K562 (cell line): ENCODE results near the gene AFF2. TPM values are rescaled to one million over a fixed set of nuclear protein-coding genes. Genes with fewer than 3 reads are reported as not detected.
A peak's percentile ranks its signal among the peaks of the same experiment; 100 is the strongest.

Source experiments
- ATAC-seq: fragments of 200-7000 bp; cut with Tn5 transposase; 3 replicates; pipeline ENCODE4 v1.9.1; 2020; ENCODE audit warnings: moderate library complexity
- BruUV-seq: library from RNA; stranded (reverse); fragments of 400-500 nt; replicated peaks from 2 replicates; lab custom pipeline; 2021; lab: Mats Ljungman, UMichigan
- CTCF ChIA-PET: fragments of 300-600 bp; formaldehyde crosslinking; extraction: SDS; loops from one replicate; lab custom pipeline; 2021; ENCODE audit warnings: low intra/inter-chr PET ratio; lab: Yijun Ruan, JAX
- POLR2A ChIA-PET: fragments of 300-600, 350-650 bp; sonication (Branson Sonifier 250); formaldehyde crosslinking; extraction: SDS; loops from one replicate; lab custom pipeline; 2021; ENCODE audit warnings: antibody characterized with exemption, inconsistent platforms; lab: Yijun Ruan, JAX
- DNase-seq, 4 experiments: peaks; one replicate each; pipeline versions ENCODE4 v3.0.0 to v3.0.0-alpha.2; 2011 to 2018; ENCODE audit warnings: low spot score in 3 of 4, mixed read lengths in 3 of 4; ENCODE audit errors: extremely low read depth in 1 of 4
- FAIRE-seq: peaks from 2 replicates; lab custom pipeline; 2011; peaks lifted over from hg19 to GRCh38; lab: Jason Lieb, UNC
- H2AFZ ChIP-seq: 2 replicates; pipeline ENCODE4 v1.6.0; 2011; ENCODE audit warnings: low read depth, low read length, control low read depth, inconsistent platforms
- H3K27ac ChIP-seq: fragments of 200-600 bp; 3 replicates; pipeline ENCODE4 v1.8.0; 2011; ENCODE audit warnings: low read depth, mild to moderate bottlenecking, control low read depth, inconsistent platforms, low read length, moderate library complexity, mixed read lengths; ENCODE audit errors: extremely low read depth
- H3K27me3 ChIP-seq, 2 experiments: fragments of 300-600 bp in 1 of 2; 2 replicates in 1 of 2; 3 replicates in 1 of 2; pipeline versions ENCODE4 v1.6.0 to v1.8.0; 2011; ENCODE audit warnings: inconsistent platforms in 2 of 2, low read length in 2 of 2, mild to moderate bottlenecking in 1 of 2, mixed read lengths in 1 of 2, moderate library complexity in 1 of 2; ENCODE audit not compliant: control insufficient read depth in 2 of 2, insufficient read depth in 2 of 2
- H3K36me3 ChIP-seq: fragments of 300-600 bp; 3 replicates; pipeline ENCODE4 v1.8.0; 2011; ENCODE audit warnings: mild to moderate bottlenecking, low read length, inconsistent platforms; ENCODE audit not compliant: control insufficient read depth, insufficient read depth
- H3K4me1 ChIP-seq, 2 experiments: fragments of 200-600 bp in 1 of 2; replicated peaks in 1 of 2; 2 replicates in 1 of 2; 3 replicates in 1 of 2; pipeline versions ENCODE4 v1.5.1 to v1.8.0; 2011; ENCODE audit warnings: inconsistent platforms in 2 of 2, low read length in 2 of 2, mild to moderate bottlenecking in 1 of 2, mixed read lengths in 1 of 2, moderate library complexity in 1 of 2; ENCODE audit not compliant: control insufficient read depth in 2 of 2, insufficient read depth in 2 of 2
- H3K4me2 ChIP-seq: 2 replicates; pipeline ENCODE4 v1.6.1; 2011; ENCODE audit warnings: low read length, control low read depth, inconsistent platforms, mixed read lengths; ENCODE audit not compliant: insufficient read depth
- H3K4me3 ChIP-seq: fragments of 200-600 bp; sonication (generic), shearing (Covaris generic); 2 replicates; pipeline ENCODE4 v1.5.1; 2016; ENCODE audit warnings: control low read depth, inconsistent platforms
- H3K79me2 ChIP-seq: fragments of 200-600 bp; 3 replicates; pipeline ENCODE4 v1.8.0; 2011; ENCODE audit warnings: low read length, inconsistent platforms; ENCODE audit not compliant: control insufficient read depth, insufficient read depth
- H3K9ac ChIP-seq, 2 experiments: 2 replicates each; pipeline versions ENCODE4 v1.6.0 to v1.6.1; 2011; ENCODE audit warnings: low read depth in 2 of 2, low read length in 2 of 2, control low read depth in 1 of 2, inconsistent platforms in 1 of 2, mild to moderate bottlenecking in 1 of 2, mixed read lengths in 1 of 2; ENCODE audit not compliant: insufficient read depth in 1 of 2
- H3K9me1 ChIP-seq: one replicate; pipeline ENCODE4 v1.6.0; 2011; ENCODE audit warnings: inconsistent platforms, mild to moderate bottlenecking, low read length, moderate library complexity; ENCODE audit not compliant: control insufficient read depth, insufficient read depth
- H3K9me3 ChIP-seq: replicated peaks from 2 replicates; pipeline ENCODE4 v1.5.1; 2011; ENCODE audit warnings: low read depth, low read length, inconsistent platforms; ENCODE audit not compliant: control insufficient read depth, insufficient read depth
- H4K20me1 ChIP-seq: replicated peaks from 2 replicates; pipeline ENCODE4 v1.6.1; 2011; ENCODE audit warnings: low read length, inconsistent platforms, mixed read lengths; ENCODE audit not compliant: control insufficient read depth, insufficient read depth
- DMBX1 ChIP-seq: fragments of 250-450 bp; sonication (Bioruptor Pico); IDR thresholded peaks from 2 replicates; pipeline ENCODE4 v1.8.0; 2022; ENCODE audit warnings: inconsistent platforms, mild to moderate bottlenecking, moderate library complexity, borderline replicate concordance
- MAFG ChIP-seq: fragments of 450-650 bp; conservative IDR thresholded peaks from 2 replicates; pipeline ENCODE4 v1.6.1; 2016; ENCODE audit warnings: missing genetic modification characterization, missing compliant biosample characterization
- MAFK ChIP-seq: IDR thresholded peaks from 2 replicates; pipeline ENCODE4 v1.6.1; 2011; ENCODE audit warnings: low read length, improper control_type of control experiment
- NRF1 ChIP-seq, 2 experiments: fragments of 450-650 bp; IDR thresholded peaks in 1 of 2; conservative IDR thresholded peaks in 1 of 2; 2 replicates each; pipeline ENCODE4 v1.6.1; 2014; ENCODE audit warnings: mild to moderate bottlenecking in 2 of 2
- SREBF2 ChIP-seq: sonication (generic); formaldehyde crosslinking; IDR thresholded peaks from 2 replicates; pipeline ENCODE4 v1.4.0; 2020; ENCODE audit warnings: mild to moderate bottlenecking, missing genetic modification reagents
- ZNF316 ChIP-seq: fragments of 450-650 bp; IDR thresholded peaks from 2 replicates; pipeline ENCODE4 v1.6.1; 2016
- whole genome bisulfite sequencing: fragments of 100-300 bp; shearing (Covaris generic); methylation state at CpG from one replicate; pipeline ENCODE4 v1.1.6; 2016; ENCODE audit warnings: low coverage, mixed read lengths; ENCODE audit not compliant: insufficient coverage; ENCODE audit errors: missing lambda C conversion rate; 5-methylcytosine and 5-hydroxymethylcytosine counted together
- in situ Hi-C: fragments of 300-500 bp; cut with MboI; formaldehyde crosslinking; loops from 4 replicates; pipeline ENCODE4 v1.15.0; 2018; ENCODE audit warnings: inconsistent platforms, mixed read lengths
- intact Hi-C: fragments of 100-400 bp; cut with micrococcal nuclease; formaldehyde crosslinking; loops from 2 replicates; pipeline ENCODE4 v1.14.2; 2022
- polyA plus RNA-seq, 8 experiments: library from polyadenylated mRNA; depleted of rRNA in 4 of 8; stranded (reverse) in 5 of 8; unstranded in 3 of 8; fragments of >200 nt; fragmentation: Nextera tagmentation in 2 of 8; fragmentation: Illumina TruSeq in 1 of 8; extraction: Ambion mirVana in 2 of 8; extraction: Trizol in 1 of 8; gene quantifications; 2 replicates each; pipeline versions ENCODE4 v1.2.1 to v1.2.3, GENCODE V29; 2011 to 2014; ENCODE audit warnings: inconsistent platforms in 1 of 8, missing spikeins in 1 of 8
- total RNA-seq, 7 experiments: library from RNA; depleted of rRNA in 6 of 7; stranded (reverse); fragments of >200 nt in 6 of 7; fragmentation: Illumina TruSeq in 2 of 7; extraction: Trizol in 2 of 7; gene quantifications; 2 replicates each; pipeline versions ENCODE4 v1.2.1 to v1.2.3, GENCODE V29; 2011 to 2021; ENCODE audit warnings: low replicate concordance in 1 of 7
- TF ChIP-seq, protein P1 (sequence below), 3 experiments: fragments of 200-800 bp in 1 of 3; sonication (Bioruptor generic) in 1 of 3; sonication (generic) in 1 of 3; formaldehyde crosslinking in 1 of 3; IDR thresholded peaks; 2 replicates each; pipeline versions ENCODE4 v1.6.1 to v1.8.0; 2016 to 2022; ENCODE audit warnings: mild to moderate bottlenecking in 2 of 3, missing compliant biosample characterization in 2 of 3, missing genetic modification characterization in 2 of 3, missing genetic modification reagents in 1 of 3

Gene AFF2
- total and polyA plus RNA-seq, 9 of the 15 experiments (the other 6 are each of a cell fraction or from before 2014, with no cell fraction given) = 0.01 to 0.20 (median 0.07) TPM

DNA sequence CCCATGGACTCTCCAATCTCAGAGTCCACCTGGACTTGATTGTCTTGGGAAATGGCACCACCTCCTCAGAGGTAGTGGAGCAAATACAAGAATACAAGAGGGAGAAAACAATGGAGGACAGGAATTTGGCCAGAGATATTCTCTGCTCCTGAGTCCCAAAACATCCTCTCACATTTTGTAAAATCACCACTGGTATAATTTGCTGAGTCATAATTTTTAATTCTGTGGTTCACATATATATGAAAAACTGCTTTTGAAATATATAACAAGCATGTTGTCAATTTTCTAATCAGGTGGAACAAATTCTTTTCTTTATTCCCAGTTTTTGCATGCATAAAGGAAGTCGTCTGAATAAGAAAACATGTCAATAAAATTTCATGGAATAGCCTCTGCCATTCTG lies 356.1 kb downstream of the AFF2 start:
- Histone ChIP-seq H3K4me1 (no peaks in the 10 kb centered on the region), H2AFZ (no peak overlapping the region), H3K4me2 (no peak overlapping the region), H3K4me3 (no peak overlapping the region), H3K27ac (no peak overlapping the region), H3K9me1 (no peaks in the 10 kb centered on the region), H3K36me3 (no peaks in the 10 kb centered on the region), H3K9me3 (no peaks in the 10 kb centered on the region), H3K27me3 (no peaks in the 10 kb centered on the region), H3K9ac (no peak overlapping the region), H3K79me2 (no peaks in the 10 kb centered on the region), H4K20me1 (no peaks in the 10 kb centered on the region)
- TF ChIP-seq SREBF2 (CRISPR knock-in tag) (no peak), DMBX1 (CRISPR knock-in tag) (no peak), MAFG (peak; percentile 38; the same call in 1 of the 2 replicates), NRF1 (conservative IDR thresholded peaks at IDR 0.05 in 1 of 2, IDR thresholded peaks at IDR 0.05 in 1 of 2) (no peak), MAFK (peak; percentile 17; the same call in 1 of the 2 replicates), ZNF316 (peak; percentile 46; the same call in 1 of the 2 replicates)
- TF ChIP-seq, protein P1, sequence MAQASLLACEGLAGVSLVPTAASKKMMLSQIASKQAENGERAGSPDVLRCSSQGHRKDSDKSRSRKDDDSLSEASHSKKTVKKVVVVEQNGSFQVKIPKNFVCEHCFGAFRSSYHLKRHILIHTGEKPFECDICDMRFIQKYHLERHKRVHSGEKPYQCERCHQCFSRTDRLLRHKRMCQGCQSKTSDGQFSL (CRISPR knock-in tag; IDR thresholded peaks at IDR 0.05) = no peak
- TF ChIP-seq, protein P1 (tag; IDR thresholded peaks at IDR 0.05) = no peak
- ATAC-seq = no peak
- no peak for DNase-seq
- in situ Hi-C loops = no loop called here
- BruUV-seq = no TSS peak
- intact Hi-C loops = no loop called here
- no peak for FAIRE-seq
- 0% methylated on average over 1 of the region's 1 CpG for WGBS
- POLR2A ChIA-PET = no interaction called here
- CTCF ChIA-PET = no interaction called here
